HG02588 (cell line): ENCODE measurements around the gene H6PD.

Experiments
- ATAC-seq: cut with Tn5 transposase; IDR thresholded peaks from one replicate; pipeline ENCODE4 v1.9.1; 2021; ENCODE audit warnings: mild to moderate bottlenecking, moderate library complexity; ENCODE audit not compliant: unreplicated experiment

The H6PD gene

DNA sequence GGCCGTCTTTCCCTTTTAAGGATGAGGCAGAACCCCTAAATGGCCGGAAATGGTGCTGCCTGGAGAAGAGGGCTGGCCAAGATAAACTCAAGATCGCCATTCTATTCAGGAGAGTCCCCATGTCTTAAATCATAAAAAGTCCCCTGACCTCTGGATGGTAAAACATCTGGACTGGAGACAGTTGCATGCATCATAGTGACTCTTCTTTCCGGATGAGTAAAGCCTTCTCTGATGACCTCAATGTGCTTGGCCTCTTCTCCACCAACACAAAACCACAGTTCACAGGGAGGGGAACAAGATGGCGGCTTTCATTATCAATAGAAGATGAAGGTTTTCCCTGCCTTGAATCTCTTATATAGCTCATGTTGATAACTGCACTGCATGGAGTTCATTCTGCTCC, 27.5 kb upstream of the H6PD start:
- no peak for ATAC-seq

DNA sequence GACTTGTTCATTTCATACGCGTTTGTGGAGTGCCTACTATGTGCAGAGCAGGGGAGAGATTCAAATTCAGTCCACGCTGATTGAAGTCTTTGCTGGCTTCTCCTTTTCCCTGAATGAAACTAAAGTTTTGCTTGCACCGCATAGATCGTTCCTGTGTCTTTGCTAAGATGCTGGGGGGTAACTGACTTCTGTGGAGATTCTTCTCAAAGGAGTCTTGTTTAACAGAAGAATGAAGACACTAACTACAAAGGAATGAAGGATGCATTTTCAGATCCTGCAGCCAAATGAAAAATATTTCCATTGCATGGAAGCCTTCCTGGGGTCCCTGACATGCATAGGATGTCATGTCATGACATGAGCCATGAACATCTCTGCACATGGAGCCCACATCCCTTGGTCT, 26.9 kb upstream of the H6PD start:
- ATAC-seq = no peak

DNA sequence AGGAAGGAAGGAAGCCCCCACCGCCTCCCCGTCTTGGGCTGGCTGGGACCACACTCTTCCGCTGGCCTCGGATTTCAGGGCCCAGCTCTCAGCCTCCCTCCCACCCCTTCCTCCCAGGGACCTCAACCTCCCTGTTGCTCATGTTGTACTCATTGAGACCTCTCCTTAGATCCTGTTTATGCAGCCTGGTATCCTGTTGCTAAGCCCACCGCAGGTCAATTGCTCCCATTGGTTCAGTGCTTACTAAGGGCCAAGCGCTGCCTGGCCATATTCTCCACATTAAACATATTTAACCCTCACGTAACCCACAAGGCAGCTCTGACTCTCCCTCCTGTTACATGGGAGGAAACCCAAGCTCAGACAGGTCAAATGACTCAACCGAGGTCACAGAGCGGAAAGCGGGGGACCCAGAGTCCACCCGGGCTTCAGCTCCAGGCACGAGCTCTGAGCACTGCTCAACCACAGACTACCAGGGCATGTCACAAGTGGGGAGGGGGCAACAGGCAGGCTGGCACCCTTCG, 23.2 kb upstream of the H6PD start:
- ATAC-seq = no peak

DNA sequence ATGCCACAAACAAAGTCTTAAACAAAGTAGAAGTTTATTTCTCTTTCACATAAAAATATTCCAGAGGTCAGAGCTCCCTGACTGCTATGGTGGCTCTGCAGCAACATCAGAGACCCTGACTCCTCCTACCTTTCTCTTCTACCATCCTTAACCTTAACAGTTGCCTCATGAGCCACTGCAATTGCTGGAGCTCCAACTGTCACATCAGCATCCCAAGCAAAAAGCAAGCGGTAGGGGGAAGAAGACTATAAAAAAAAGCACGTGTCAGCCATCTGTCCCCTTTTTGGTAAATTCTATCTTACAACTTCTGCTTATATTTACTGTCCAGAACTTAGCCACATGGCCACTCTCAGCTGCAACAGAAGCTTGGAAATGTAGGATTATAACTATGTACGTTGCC, 21.8 kb upstream of the H6PD start:
- ATAC-seq = no peak

DNA sequence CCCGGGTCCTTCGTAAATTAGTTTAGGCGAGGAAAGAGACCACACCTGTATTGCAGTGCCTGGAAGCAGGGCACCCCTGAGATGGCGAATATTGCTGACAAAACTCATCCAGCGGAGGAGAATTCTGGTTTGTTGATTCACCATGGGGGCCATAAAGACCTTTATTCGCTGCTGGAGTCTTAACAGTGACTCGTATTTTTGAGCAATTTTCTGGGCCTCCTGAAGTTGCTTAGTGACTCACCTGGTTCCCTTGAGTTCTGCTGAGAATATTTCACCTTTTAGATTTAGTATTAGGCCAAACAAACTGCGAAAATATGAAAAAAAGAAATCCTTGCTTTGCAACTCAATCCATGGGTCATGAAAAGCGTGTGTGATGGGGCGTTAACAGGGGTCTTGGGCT, 20.6 kb upstream of the H6PD start:
- ATAC-seq = no peak

DNA sequence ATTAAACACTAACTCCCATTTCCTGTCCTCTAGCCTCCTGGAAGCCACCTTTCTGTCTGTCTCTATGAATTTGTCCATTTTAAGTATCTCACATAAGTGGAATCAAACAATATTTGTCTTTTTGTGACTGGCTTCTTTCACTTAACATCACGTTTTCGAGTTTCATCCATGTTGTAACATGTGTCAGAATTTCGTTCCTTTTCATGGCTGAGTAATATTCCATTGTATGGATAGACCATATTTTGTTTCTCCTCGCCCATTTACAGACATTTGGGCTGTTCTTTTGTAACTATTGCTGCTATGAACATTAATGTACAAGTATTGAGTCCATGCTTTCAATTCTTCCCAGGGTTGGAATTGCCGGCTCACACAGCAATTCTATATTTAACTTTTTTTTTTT, 15.7 kb upstream of the H6PD start:
- ATAC-seq = no peak

DNA sequence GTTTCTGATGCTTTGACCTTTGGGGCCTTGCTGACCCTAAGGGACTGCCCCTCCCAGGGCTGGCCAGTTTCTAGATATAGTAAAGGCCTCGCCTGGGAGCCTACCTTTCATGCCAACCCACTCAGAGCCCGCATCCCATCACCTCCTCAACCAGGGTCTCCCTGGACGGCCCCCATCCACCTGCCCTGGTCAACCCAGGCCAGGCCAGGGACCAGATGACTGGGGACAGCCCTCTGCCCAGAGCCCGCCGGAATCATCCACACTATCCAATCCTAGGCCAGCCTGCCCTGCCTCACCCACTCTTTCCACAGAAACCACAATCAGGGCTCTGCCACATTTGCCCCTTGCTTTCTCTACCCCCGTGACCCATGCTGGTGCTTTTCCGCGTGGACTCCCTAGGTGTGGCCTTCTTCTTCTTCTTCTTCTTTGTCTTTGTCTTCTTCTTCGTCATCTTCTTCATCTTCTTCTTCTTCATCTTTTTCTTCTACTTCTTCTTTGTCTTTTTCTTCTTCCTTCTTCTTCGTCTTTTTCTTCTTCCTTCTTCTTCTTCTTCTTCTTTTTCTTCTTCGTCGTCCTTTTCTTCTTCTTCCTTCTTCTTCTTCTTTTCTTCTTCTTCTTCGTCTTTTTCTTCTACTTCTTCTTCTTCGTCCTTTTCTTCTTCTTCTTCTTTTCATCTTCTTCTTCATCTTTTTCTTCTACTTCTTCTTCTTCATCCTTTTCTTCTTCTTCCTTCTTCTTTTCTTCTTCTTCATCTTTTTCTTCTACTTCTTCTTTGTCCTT, 11.5 kb upstream of the H6PD start:
- ATAC-seq = no peak

DNA sequence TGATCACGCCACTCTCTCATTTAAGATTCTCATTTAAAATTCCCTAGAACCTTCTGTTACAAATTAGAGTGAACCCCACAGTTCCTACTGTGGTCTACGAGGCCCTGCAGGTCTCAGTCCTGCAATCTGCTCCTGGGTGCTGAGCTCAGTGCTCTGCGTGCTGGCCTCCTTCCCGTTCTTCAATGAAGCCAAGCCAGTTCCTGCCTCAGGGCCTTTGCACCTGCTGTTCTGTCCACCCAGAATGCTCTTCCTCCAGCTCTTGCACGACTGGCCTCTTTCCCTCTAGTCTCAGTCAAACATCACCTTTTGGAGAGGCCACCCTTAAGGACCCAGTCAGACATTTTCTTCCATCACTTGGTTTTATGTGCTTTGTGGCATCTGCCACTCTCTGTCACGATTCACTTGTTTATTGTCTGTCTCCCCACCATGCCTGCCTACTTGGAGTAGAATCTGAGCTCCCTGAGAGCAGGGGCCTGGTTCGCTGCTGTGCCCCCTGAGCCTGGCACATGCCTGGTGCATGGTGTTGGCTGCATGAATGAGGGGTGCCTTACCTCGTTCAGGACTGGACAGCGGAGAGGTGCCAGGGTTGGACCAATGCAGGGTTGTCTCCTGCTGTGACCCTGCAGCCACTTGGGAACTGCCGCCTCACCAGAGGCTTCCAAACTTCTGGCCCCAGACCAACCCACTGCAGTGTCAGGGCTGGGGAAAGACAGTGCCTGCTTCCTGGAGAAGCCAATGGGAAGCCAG, 9.7 kb upstream of the H6PD start:
- ATAC-seq = no peak

DNA sequence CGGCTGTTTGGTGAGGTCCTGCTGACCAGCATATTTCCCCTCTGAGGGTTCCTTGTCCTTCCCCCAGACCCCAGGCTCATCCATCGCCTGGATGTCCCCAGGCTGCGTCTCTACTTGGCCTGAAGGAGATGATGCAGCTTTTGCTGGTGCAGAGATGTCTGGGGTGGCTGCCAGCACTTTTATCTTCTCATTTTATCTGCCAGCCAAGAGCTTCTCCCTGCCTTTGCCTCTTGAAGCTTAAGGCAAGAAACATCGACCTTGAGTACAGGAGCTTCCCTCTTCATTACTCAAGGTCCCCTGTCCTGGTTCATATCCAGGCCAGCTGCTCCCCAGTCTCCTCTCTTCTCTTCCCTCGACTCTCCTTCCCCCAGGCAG, 9.2 kb upstream of the H6PD start:
- ATAC-seq = no peak

DNA sequence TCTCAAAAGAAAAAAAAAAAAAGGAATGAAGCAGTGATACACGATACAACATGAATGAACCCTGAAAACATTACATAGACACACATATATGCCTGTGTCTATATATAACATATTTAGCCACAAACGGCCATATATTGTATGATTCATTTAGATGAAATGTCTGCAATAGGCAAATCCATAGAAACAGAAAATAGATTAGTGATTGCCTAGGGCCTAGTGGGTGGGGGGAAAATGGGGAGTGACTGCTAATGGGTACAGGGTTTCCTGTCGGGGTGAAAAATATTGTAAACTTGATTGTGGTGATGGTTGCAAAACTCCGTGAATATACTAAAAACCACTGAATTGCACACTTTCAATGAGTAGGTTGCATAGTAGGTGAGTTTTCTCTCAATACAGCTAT, 6.0 kb upstream of the H6PD start:
- ATAC-seq = no peak

DNA sequence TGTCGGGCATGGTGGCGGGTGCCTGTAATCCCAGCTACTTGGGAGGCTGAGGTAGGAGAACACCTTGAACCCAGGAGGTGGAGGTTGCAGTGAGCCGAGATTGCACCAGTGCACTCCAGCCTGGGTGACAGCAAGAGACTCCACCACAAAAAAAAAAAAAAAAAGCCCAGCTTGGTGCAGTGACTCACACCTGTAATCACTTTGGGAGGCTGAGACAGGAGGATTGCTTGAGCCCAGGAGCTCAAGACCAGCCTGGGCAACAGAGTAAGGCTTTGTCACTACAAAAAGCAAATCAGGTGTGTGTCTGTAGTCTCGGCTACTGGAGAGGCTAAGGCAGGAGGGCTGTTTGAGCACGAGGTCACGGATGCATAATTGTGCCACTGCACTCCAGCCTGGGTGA, 5.0 kb upstream of the H6PD start:
- ATAC-seq = no peak

DNA sequence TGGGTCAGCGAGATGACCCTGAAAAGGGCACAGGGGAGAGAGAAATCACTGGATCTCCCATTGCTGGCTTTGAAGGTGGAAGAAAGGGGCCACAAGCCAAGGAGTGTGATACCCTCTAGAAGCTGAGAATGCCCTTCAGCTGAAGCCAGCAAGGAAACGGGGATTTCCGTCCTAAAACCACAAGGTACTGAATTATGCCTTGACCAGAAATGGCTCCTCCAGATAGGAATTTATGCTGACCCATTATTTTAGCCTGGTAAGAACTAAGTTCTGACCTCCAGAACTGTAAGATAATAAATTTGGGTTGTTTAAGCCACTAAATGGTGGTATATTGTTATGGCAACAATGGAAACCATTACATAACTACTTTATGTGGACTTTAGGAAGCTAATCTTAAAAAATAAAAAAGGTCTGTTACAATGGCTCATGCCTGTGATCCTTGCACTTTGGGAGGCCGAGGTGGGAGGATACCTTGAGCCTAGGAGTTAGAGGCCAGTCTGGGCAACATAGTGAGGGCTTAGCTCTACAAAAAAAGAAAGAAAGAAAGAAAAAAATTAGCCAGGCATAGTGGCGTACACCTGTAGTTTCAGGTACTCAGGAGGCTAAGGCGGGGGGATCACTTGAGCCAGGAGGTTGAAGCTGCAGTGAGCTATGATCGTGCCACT, 3.6 kb upstream of the H6PD start:
- ATAC-seq = no peak

DNA sequence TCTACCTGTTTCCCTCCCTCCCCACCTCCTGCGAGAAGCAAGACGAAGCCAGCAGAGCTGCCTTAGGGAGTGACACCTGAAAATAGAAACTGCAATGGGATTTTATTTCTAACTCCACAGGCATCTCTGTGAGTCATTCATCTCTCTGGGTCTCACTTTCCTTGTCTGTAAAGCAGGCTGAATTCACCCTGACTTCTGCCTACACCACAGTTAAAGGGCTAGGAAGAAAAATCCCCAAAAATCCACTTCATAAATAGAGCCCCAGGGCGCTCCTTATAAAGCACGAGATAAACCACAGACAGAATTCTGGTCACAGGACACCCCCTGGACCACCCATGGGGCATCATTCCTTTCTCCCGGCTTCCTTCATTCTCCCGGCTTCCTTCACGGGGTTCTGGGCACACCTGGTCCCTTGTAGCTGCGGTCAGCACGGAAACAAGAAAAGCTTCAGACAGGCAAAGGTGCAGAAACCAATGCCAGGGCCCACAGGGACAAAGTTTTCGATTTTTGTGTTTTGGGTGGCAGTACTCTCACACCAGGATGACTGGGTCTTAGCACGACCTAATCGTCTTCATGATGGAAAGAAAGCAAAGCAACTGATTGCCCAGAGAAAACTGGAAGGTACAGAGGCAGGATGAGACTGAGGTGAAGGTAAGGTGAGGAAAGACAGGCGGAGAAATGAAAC, 2.8 kb upstream of the H6PD start:
- ATAC-seq = no peak

DNA sequence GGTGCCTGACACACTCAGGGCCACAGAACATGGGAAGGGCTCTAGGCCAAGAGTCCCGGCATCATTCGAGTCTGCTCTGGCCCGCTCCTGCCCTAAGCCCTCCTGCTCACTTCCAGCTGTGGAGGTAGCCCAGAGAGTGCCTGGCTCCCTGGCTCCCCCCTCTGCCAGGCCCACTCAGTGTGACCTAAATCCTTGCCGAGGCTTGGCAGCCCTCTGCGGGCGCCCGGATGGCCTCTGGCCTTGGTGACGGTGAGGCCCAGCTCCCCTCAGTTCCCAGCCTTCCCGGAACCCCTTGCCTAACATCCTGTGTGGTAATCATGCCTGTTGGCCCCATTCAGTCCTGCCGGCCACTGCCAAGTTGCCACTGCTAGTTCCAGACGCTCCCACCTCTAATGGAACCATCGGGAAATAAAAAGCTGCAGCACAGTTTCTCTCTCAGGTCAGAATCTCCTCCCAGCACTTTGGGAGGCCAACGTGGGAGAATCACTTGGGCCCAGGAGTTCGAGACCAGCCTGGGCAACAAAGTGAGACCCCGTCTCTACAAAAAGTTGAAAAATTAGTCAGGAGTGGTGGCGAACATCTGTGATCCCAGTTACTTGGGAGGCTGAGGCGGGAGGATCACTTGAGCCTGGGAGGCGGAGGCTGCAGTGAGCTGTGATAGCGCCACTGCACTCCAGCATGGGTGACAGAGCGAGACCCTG, 1.2 kb upstream of the H6PD start:
- no peak for ATAC-seq

DNA sequence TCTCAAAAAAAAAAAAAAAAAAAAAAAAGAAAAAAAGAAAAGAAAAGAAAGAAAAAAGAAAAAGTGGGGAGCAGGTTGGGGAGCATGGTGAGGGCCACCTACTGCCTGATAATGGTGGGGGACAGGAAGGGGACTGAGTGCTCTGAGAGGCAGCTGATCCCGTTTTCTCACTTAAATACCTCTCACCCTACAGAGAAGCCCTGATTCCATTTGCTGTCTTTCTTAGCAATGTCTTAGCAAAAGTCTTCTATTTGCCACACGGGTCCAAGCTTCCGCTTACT, 692 bp upstream of the H6PD start:
- no peak for ATAC-seq

DNA sequence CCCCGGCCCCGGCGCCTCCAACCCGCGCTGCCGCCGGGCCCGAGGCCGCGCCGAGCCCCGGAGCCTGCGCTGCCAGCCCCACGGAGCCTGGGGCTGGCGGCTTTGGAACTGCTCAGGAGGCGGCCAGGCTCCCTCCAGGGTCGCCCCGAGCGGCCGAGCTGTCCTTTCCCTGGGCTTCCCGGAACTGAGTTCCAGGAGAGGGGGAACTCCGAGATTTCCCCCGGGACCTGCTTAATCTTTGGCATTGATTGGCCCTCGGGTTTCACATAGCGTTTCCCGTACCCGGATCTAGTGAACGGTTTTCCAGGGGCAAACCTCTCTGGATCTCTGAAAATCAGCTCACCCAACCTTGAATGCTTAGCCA, 504 bp downstream of the H6PD start:
- ATAC-seq = no peak

DNA sequence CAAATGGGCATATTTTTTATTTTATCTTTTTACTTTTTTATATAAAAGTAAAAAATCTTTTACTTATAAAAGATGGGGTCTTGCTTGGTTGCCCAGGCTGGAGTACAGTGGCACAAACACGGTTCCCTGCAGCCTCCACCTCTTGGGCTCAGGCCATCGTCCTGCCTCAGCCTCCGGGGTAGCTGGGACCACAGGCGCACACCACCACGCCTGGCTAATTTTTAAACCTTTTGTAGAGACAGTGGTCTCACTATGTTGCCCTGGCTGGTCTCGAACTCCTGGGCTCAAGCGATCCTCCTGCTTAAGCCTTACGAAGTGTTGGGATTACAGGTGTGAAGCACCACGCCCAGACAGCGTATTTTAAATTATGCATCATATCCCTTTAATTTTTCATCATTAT, 986 bp downstream of the H6PD start:
- ATAC-seq = no peak

DNA sequence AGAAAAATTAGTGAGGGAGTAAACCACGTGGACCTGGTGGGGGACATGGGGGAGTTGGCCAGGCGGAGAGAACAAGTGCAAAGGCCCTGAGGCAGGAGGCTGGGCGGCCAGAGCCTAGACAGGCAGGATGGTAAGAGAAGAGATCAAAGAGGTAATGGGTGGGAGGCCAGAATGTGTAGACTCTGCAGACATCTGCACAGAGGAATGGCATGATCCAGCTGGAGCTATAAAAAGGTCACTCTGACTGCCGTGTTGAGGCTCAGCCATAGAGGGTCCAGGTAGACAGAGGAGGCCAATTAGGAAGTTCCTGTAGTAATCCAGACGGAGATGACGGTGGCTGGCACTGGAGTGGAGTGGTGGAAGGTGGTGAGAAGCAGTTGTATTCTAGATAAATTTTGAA, 3.6 kb downstream of the H6PD start:
- no peak for ATAC-seq

DNA sequence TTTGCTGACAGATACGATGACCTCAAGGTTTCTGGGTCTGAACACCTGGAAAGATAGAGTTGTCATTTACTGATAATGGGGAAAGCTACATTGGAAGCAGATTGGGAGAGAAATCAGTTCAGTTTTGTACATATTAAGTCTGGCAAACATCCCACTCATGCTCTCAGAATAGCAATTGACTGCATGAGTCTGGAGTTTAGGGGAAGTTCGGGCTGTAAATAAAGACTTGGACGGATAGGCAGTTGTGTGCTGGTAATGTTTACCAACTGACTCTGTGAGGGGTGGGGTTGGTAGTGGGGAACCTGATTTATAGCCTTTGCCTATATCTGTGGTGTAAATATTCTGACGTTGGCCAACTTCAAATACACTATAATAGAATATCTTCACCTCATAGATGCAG, 4.0 kb downstream of the H6PD start:
- no peak for ATAC-seq

DNA sequence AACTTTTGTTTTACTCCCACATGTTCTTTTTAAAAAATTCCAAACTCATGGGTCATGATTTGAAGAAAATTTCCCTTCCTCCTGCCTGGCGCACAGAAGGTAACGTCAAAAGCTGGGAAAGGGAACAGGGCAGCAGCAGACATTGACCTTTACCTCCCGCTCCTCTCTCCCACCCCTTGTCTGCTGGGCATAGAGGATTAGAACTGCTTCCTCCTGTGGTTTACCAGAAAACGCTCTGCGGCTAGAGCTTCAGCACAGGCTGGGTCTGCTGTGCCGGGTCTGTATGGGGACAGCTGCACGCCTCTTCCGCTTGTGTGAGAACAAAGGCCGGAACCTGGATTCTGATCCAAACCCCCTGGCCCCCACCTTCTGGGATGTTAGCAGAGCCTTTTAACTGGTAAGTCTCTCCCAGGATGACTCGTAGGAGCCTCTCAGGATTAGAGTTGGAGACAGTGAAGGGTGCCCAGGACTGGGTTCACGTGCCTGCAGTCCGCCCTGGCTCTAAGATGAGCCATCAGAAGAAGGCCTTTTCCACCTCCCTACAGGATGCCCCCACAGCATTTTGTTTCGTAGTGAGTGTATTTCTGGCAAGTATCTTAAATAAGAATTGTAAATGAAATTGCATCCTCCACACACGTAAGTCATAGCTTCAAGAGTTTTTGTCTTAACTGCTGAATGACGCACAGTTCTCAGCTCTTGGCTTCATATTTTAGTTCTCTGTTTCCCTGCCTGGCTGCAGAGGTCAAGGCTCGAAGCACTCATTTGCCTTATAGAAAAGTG, 5.2 kb downstream of the H6PD start:
- ATAC-seq = no peak
